ENCODE results near the gene ESRRA. TPM values are rescaled to one million over a fixed set of nuclear protein-coding genes. Genes with fewer than 3 reads are reported as not detected.

ESRRA gene
- total RNA-seq, 2 donors from 2014 or later = 33.4 to 46.0 TPM

- no peak overlapping the region for H3K27ac ChIP-seq
- no peak for ATAC-seq (ENCODE audit: insufficient number of reproducible peaks, low FRiP score, low read depth)
These were observed 22.7 kb downstream of the ESRRA start for GRCh38 chr11:64327993-64328392.

GRCh38 chr11:64330888-64331287 lies 25.6 kb downstream of the ESRRA start:
- TF ChIP-seq CTCF (IDR thresholded peaks at IDR 0.05) = no peak
- Histone ChIP-seq H3K27me3 (replicated peaks; ENCODE audit: insufficient read depth) (no peaks in the 10 kb centered on the region), H3K4me3 (no peak overlapping the region), H3K9me3 (no peaks in the 10 kb centered on the region), H3K4me1 (ENCODE audit: control insufficient read depth in 1 of 2, low read depth in 2 of 2) (peaks cover 0 to 20% of the 10 kb centered on the region in 2 donors), H3K36me3 (no peaks in the 10 kb centered on the region), H3K27ac (no peak overlapping the region)
- ATAC-seq (ENCODE audit: insufficient number of reproducible peaks, low FRiP score, low read depth) (no peak), DNase-seq (ENCODE audit: low spot score) (no peak)

More at GRCh38 chr11:64327993-64328392, 22.7 kb downstream of the ESRRA start:
- no peak overlapping the region for H3K4me3 ChIP-seq
- H3K36me3 ChIP-seq = no peaks in the 10 kb centered on the region
- no peak for DNase-seq (ENCODE audit: low spot score)
- H3K27me3 ChIP-seq (replicated peaks; ENCODE audit: insufficient read depth) = no peaks in the 10 kb centered on the region
- H3K9me3 ChIP-seq = no peaks in the 10 kb centered on the region
- no peak for TF ChIP-seq CTCF (IDR thresholded peaks at IDR 0.05)
- H3K4me1 ChIP-seq (ENCODE audit: control insufficient read depth in 1 of 2, low read depth in 2 of 2) = peaks cover 0 to 20% of the 10 kb centered on the region in 2 donors

DNA sequence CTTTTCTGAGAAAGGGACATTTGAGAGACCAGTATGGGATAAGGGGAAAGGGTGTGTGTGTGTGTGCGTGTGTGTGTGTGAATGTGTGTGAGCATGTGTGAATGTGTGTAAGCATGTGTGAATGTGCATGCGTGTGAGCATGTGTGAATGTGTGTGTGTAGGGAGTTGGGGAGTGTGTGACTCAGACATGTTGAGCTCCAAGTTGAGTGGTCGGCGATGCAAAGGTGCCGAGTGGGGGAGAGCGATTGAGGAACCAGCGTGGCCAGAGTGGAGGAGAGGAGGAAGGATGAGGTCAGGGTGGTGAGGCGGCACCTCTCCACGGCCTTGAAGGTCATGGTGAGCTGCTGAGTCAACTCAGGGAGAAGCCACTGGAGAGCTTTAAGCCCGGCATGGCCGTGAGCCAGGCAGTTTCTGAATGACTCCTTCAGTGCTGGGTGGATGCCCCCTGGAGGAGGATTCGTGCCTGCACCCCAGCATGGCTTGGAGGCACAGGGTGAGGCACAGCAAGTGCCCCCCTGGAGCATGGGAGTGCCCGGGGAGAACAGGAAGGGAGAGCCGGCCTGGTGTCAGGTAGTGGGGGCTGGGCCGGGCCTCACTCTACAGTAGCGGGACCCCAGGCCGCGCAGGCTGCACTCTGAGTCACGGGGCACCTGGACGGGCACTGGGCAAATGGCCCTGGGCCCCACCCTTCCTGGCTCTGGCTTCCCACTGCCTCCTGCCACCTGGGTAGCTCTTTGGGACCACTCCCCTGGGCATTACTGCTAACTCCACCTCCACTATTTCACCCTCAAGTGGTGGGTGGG lies 26.4 kb downstream of the ESRRA start:
- Histone ChIP-seq H3K9me3 (no peaks in the 10 kb centered on the region), H3K27ac (no peak overlapping the region), H3K27me3 (replicated peaks; ENCODE audit: insufficient read depth) (no peaks in the 10 kb centered on the region), H3K4me3 (no peak overlapping the region), H3K36me3 (no peaks in the 10 kb centered on the region), H3K4me1 (ENCODE audit: control insufficient read depth in 1 of 2, low read depth in 2 of 2) (peaks cover 0 to 20% of the 10 kb centered on the region in 2 donors)
- no peak for DNase-seq (ENCODE audit: low spot score)
- peak; percentile 21 for TF ChIP-seq CTCF (IDR thresholded peaks at IDR 0.05)
- ATAC-seq (ENCODE audit: insufficient number of reproducible peaks, low FRiP score, low read depth) = no peak

DNA sequence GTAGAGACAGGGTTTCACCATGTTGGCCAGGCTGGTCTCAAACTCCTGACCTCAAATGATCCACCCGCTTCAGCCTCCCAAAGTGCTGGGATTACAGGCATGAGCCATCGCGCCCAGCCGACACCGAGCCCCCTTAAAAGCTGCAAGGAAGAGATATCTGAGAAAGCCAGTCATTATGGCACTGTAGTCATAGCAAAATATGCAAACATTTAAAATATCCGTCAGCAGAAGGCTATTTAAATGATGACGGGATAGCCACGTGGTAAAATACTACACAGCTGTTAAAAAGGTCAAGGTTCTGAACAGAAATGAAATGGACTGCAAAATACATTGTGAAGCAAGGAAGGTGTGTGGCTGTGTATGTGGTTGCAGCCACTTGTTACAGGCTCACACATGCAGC lies 28.2 kb downstream of the ESRRA start:
- Histone ChIP-seq H3K36me3 (no peaks in the 10 kb centered on the region), H3K27ac (no peak overlapping the region), H3K4me3 (no peak overlapping the region), H3K4me1 (ENCODE audit: control insufficient read depth in 1 of 2, low read depth in 2 of 2) (peaks cover 0 to 20% of the 10 kb centered on the region in 2 donors), H3K27me3 (replicated peaks; ENCODE audit: insufficient read depth) (no peaks in the 10 kb centered on the region), H3K9me3 (no peaks in the 10 kb centered on the region)
- ATAC-seq (ENCODE audit: insufficient number of reproducible peaks, low FRiP score, low read depth) (no peak), DNase-seq (ENCODE audit: low spot score) (no peak)
- TF ChIP-seq CTCF (IDR thresholded peaks at IDR 0.05) = no peak

DNA sequence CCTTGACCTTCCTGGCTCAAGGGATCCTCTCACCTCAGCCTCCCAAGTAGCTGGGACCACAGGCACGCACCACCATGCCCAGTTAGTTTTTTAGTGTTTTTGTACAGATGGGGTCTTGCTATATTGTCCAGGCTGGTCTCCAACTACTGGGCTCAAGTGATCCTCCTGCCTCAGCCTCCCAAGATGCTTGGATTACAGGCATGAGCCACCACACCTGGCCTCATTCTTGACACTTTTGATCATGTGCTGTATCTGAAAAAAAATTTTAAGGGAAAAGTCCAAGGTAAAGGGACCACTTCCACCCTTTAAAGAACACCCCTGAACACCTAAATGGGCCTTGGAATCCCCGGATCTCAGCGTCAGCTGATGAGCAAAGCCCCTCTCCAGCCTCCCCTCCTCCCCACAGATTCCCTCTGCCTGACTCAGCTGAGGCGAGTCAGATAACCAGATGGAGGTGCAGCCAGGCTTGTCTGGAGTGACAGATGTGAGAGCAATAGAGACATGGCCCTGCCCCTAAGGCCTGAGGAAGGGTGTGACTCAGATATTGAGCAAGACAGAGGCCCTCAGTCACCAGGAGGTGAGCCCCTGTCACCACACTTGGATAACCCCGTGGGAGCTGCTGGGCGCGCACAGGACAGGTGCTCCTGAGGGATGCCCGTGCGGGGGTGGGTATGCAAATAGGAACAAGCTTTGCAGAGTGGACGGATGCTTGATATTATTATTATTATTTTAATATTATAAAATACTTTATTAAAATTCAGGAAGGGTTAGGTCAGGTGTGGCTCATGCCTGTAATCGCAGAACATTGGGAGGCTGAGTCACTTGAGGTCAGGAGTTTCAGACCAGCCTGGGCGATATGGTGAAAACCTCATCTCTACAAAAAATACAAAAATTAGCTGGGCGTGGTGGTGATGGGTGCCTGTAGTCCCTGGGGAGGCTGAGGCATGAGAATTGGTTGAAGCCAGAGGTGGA lies 29.7 kb downstream of the ESRRA start:
- Histone ChIP-seq H3K4me1 (ENCODE audit: control insufficient read depth in 1 of 2, low read depth in 2 of 2) (peaks cover 0 to 6% of the 10 kb centered on the region in 2 donors), H3K9me3 (no peaks in the 10 kb centered on the region), H3K36me3 (no peaks in the 10 kb centered on the region), H3K27me3 (replicated peaks; ENCODE audit: insufficient read depth) (no peaks in the 10 kb centered on the region), H3K27ac (no peak overlapping the region), H3K4me3 (no peak overlapping the region)
- no peak for TF ChIP-seq CTCF (IDR thresholded peaks at IDR 0.05)
- ATAC-seq (ENCODE audit: insufficient number of reproducible peaks, low FRiP score, low read depth) (no peak), DNase-seq (ENCODE audit: low spot score) (no peak)

Measured in thoracic aorta (tissue), 2 donors.